HG02973 (cell line): ENCODE data around the gene SLC4A2.

Experiments
- ATAC-seq: cut with Tn5 transposase; IDR thresholded peaks from one replicate; pipeline ENCODE4 v1.9.1; 2021; ENCODE audit warnings: moderate library complexity; ENCODE audit not compliant: unreplicated experiment

SLC4A2 gene

GRCh38 chr7:151079199-151079910, 20.0 kb downstream of the SLC4A2 start:
- ATAC-seq, result no peak

GRCh38 chr7:151080067-151080521, 20.7 kb downstream of the SLC4A2 start:
- peak; percentile 2 for ATAC-seq

- peak; percentile 74 for ATAC-seq
Observed at GRCh38 chr7:151080522-151081169, 21.3 kb downstream of the SLC4A2 start, which contains the start of gene FASTK. Gene FASTK, minus strand, starts transcription at chr7:151080809. Its CDS starts 43 bp downstream, at chr7:151080766.

GRCh38 chr7:151081170-151082101, 22.0 kb downstream of the SLC4A2 start:
- no peak for ATAC-seq

- ATAC-seq, result no peak
Observed at GRCh38 chr7:151082141-151083070, 23.0 kb downstream of the SLC4A2 start.

- ATAC-seq, result peak; percentile 41
Observed at GRCh38 chr7:151083071-151083823, 23.9 kb downstream of the SLC4A2 start, which contains the start of gene TMUB1. Gene TMUB1, minus strand, starts transcription at chr7:151083493. Its CDS starts 930 bp downstream, at chr7:151082563.

- no peak for ATAC-seq
Observed at GRCh38 chr7:151083824-151084160, 24.4 kb downstream of the SLC4A2 start.

GRCh38 chr7:151085329-151085690, 25.9 kb downstream of the SLC4A2 start:
- ATAC-seq, result no peak

GRCh38 chr7:151085691-151086620, 26.6 kb downstream of the SLC4A2 start, which contains the start of gene AGAP3:
Gene AGAP3, plus strand, starts transcription at chr7:151086475. Its CDS starts 267 bp downstream, at chr7:151086742.
- ATAC-seq, result peak; percentile 30

GRCh38 chr7:151086802-151087244, 27.4 kb downstream of the SLC4A2 start:
- no peak for ATAC-seq

- no peak for ATAC-seq
Observed at GRCh38 chr7:151087245-151088018, 28.0 kb downstream of the SLC4A2 start.

GRCh38 chr7:151088019-151088855, 28.8 kb downstream of the SLC4A2 start:
- no peak for ATAC-seq

- no peak for ATAC-seq
Observed at GRCh38 chr7:151088856-151089699, 29.7 kb downstream of the SLC4A2 start.

- no peak for ATAC-seq
Observed at GRCh38 chr7:151089893-151090730, 30.7 kb downstream of the SLC4A2 start.

GRCh38 chr7:151091003-151091402, 31.6 kb downstream of the SLC4A2 start:
- ATAC-seq, result no peak
